Stomach (tissue), 9 donors: Measurements from ENCODE around the gene ACTG1. TPM values are rescaled to one million over a fixed set of nuclear protein-coding genes. Genes with fewer than 3 reads are reported as not detected.

ENCODE experiments used
- DNase-seq, 2 donors: peaks; one replicate each; pipeline versions ENCODE4 v3.0.0 to v3.0.0-alpha.2; 2013 to 2019
- H3K27ac ChIP-seq, 5 donors: fragments of 200-600 bp in 4 of 5; sonication (generic) in 4 of 5; one replicate each; pipeline ENCODE4 v1.5.1; 2013 to 2019; ENCODE audit warnings: mild to moderate bottlenecking in 1 of 5, moderate library complexity in 1 of 5
- H3K27me3 ChIP-seq, 3 donors: fragments of 200-600 bp; sonication (generic); one replicate each; pipeline ENCODE4 v1.5.1; 2017 to 2019; ENCODE audit warnings: mixed run types in 1 of 3
- H3K36me3 ChIP-seq, 4 donors: fragments of 200-600 bp; sonication (generic); 1 replicate in 3 of 4; 2 replicates in 1 of 4; pipeline ENCODE4 v1.5.1; 2016 to 2019
- H3K4me1 ChIP-seq, 4 donors: fragments of 200-600 bp; sonication (generic); one replicate each; pipeline ENCODE4 v1.5.1; 2016 to 2019
- H3K4me3 ChIP-seq, 4 donors: fragments of 200-600 bp; sonication (generic) in 3 of 4; one replicate each; pipeline ENCODE4 v1.5.1; 2016 to 2019; ENCODE audit warnings: mild to moderate bottlenecking in 1 of 4
- H3K9me3 ChIP-seq, 4 donors: fragments of 200-600 bp; sonication (generic); one replicate each; pipeline ENCODE4 v1.5.1; 2016 to 2019
- EP300 ChIP-seq: sonication (generic); formaldehyde crosslinking; IDR thresholded peaks from one replicate; pipeline ENCODE4 v1.6.1; 2017; ENCODE audit warnings: antibody characterized with exemption
- POLR2A ChIP-seq, 4 donors: fragments of 450-650 bp; IDR thresholded peaks; one replicate each; pipeline ENCODE4 v1.6.1; 2016; ENCODE audit warnings: antibody characterized with exemption in 4 of 4, control low read depth in 2 of 4, mild to moderate bottlenecking in 1 of 4, moderate library complexity in 1 of 4
- POLR2AphosphoS5 ChIP-seq, 3 donors: sonication (generic); formaldehyde crosslinking; IDR thresholded peaks; one replicate each; pipeline ENCODE4 v1.6.1; 2016; ENCODE audit warnings: antibody characterized with exemption in 3 of 3
- WGBS, 5 donors: extraction: QIAGEN DNeasy Blood & Tissue Kit in 3 of 5; methylation state at CpG; one replicate each; pipeline versions ENCODE4 v1.1.5 to v1.1.7; 2013 to 2018; 5-methylcytosine and 5-hydroxymethylcytosine counted together
- intact Hi-C: fragments of 100-400 bp; cut with DNase I; formaldehyde crosslinking; loops from one replicate; pipeline ENCODE4 v1.15.1; 2023; ENCODE audit warnings: low total_unique reads
- polyA plus RNA-seq, 3 donors: library from polyadenylated mRNA; stranded (reverse); fragments of 200-250 nt; gene quantifications; one replicate each; pipeline ENCODE4 v1.2.3, GENCODE V29; 2013
- total RNA-seq, 5 donors: library from RNA; depleted of rRNA; stranded (reverse); fragments of >200 nt; gene quantifications; one replicate each; pipeline versions ENCODE4 v1.1.0 to v1.2.3, GENCODE V29; 2014 to 2016
- TF ChIP-seq, protein P1 (sequence below), 7 experiments: fragments of 450-650 bp in 4 of 7; fragments of 200-600 bp in 3 of 7; sonication (generic) in 3 of 7; IDR thresholded peaks; one replicate each; pipeline ENCODE4 v1.5.1; 2016 to 2019; ENCODE audit warnings: antibody characterized with exemption in 7 of 7, control low read depth in 2 of 7, mild to moderate bottlenecking in 1 of 7
- donor health status: healthy with polysubstance abuse.
- donor health status: Bipolar disorder and iron deficiency.
- donor health status: healthy.

ACTG1 gene
- total and polyA plus RNA-seq, 8 donors: 978 to 2,952 (median 1,922) TPM

DNA sequence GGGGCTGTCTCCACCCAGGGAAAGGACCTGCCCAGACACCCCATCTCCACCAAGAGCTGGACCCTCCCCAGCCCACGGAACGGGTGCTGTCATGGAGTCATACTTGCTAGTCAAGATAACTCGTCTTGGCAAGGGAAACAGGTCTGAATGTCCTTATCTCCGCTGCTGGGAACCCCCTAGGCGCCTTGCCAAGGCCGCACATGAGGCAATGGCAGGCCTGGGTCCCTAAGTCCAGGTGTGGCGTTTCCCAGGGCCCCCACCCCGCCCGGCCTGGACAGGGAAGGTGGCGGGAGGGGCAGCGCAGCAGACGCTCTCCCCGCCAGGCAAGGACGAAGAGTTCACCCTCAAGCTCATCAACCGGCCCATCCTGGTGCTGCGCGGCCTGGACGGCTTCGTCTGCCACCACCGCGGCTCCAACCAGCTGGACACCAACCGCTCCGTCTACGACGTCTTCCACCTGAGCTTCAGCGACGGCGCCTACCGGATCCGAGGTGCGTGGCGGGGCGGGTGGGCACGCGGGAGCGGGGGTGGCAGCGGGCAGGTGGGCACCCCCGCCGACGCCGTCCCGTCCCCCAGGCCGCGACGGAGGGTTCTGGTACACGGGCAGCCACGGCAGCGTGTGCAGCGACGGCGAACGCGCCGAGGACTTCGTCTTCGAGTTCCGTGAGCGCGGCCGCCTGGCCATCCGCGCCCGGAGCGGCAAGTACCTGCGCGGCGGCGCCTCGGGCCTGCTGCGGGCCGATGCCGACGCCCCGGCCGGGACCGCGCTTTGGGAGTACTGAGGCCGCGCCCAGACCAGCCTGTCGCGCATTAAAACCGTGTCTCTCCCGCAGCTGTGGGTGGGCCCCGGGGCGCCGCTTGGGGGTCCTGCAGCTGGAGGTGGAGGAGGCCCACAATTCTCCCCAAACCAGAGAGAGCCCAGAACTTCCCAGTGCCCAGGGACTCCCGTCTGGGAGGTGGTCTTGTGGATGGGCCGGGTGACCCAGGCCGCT, 24.0 kb upstream of the ACTG1 start:
- Histone ChIP-seq H3K4me3 (peak overlapping the region in 1 of 4 donors; percentile 18), H3K27me3 (peaks cover 0 to 56% (median 25%) of the 10 kb centered on the region in 3 donors), H3K36me3 (peaks cover 14 to 38% (median 35%) of the 10 kb centered on the region in 4 donors), H3K27ac (no peak overlapping the region), H3K4me1 (peaks cover 18 to 25% (median 23%) of the 10 kb centered on the region in 4 donors), H3K9me3 (no peaks in the 10 kb centered on the region)
- TF ChIP-seq POLR2AphosphoS5 (IDR thresholded peaks at IDR 0.05) (no peak), EP300 (no peak), POLR2A (IDR thresholded peaks at IDR 0.05) (no peak)
- TF ChIP-seq, protein P1, sequence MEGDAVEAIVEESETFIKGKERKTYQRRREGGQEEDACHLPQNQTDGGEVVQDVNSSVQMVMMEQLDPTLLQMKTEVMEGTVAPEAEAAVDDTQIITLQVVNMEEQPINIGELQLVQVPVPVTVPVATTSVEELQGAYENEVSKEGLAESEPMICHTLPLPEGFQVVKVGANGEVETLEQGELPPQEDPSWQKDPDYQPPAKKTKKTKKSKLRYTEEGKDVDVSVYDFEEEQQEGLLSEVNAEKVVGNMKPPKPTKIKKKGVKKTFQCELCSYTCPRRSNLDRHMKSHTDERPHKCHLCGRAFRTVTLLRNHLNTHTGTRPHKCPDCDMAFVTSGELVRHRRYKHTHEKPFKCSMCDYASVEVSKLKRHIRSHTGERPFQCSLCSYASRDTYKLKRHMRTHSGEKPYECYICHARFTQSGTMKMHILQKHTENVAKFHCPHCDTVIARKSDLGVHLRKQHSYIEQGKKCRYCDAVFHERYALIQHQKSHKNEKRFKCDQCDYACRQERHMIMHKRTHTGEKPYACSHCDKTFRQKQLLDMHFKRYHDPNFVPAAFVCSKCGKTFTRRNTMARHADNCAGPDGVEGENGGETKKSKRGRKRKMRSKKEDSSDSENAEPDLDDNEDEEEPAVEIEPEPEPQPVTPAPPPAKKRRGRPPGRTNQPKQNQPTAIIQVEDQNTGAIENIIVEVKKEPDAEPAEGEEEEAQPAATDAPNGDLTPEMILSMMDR (IDR thresholded peaks at IDR 0.05): no peak
- 3 to 12% (median 5%) methylated on average over 26 to 89 of the region's 89 CpGs for WGBS, 5 donors
- intact Hi-C loops: no loop called here
- peak; percentile 59 to 80 for DNase-seq

DNA sequence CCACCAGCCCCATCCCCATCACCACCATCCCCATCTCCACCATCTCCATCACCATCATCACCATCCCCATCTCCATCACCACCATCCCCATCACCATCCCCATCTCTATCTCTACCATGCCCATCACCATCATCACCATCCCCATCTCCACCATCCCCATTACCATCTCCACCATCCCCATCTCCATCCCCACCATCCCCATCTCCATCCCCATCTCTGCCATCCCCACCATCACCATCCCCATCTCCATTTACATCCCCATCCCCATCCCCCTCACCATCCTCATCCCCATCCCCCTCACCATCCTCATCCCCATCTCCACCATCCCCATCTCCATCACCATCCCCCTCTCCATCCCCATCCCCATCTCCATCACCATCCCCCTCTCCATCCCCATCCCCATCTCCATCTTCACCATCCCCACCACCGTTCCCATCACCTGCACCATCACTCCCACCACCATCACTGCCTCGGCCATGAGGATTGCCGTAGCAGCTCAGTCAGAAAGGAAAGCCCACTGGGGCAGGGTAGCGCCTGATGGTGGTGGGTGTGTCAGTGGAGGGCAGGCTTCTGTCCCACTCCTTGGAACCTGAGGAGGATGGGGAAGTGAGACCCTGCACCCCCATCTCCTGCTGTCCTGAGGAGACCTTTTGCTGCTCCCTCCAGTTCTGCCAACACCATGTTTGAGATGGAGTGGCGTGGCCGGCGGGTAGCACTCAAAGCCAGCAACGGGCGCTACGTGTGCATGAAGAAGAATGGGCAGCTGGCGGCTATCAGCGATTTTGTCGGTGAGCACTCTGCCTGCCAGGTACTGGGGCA, 23.1 kb upstream of the ACTG1 start:
- 36 to 60% (median 50%) methylated on average over 12 to 13 of the region's 13 CpGs for WGBS, 5 donors
- H3K36me3 ChIP-seq: peaks cover 8 to 29% (median 26%) of the 10 kb centered on the region in 4 donors
- H3K9me3 ChIP-seq: no peaks in the 10 kb centered on the region
- TF ChIP-seq, protein P1 (IDR thresholded peaks at IDR 0.05): no peak
- no peak for TF ChIP-seq POLR2A (IDR thresholded peaks at IDR 0.05)
- no peak for TF ChIP-seq EP300
- TF ChIP-seq POLR2AphosphoS5 (IDR thresholded peaks at IDR 0.05): no peak
- H3K27ac ChIP-seq: no peak overlapping the region
- intact Hi-C loops: no loop called here
- H3K4me1 ChIP-seq: peaks cover 18 to 25% (median 23%) of the 10 kb centered on the region in 4 donors
- H3K27me3 ChIP-seq: peaks cover 0 to 56% (median 25%) of the 10 kb centered on the region in 3 donors
- no peak overlapping the region for H3K4me3 ChIP-seq
- DNase-seq: no peak

DNA sequence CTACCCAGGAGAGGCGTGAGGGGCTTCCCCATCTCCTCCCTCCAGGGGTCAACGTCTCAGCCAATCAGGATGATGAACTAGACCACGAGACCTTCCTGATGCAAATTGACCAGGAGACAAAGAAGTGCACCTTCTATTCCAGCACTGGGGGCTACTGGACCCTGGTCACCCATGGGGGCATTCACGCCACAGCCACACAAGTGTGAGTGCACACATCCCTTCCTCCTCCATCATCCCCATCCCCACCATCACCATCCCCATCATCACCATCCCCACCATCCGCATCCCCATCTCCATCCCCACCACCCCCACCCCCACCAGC, 22.4 kb upstream of the ACTG1 start:
- Histone ChIP-seq H3K9me3 (no peaks in the 10 kb centered on the region), H3K36me3 (peaks cover under 1 to 22% (median 19%) of the 10 kb centered on the region in 4 donors), H3K27me3 (peaks cover 0 to 56% (median 25%) of the 10 kb centered on the region in 3 donors), H3K4me1 (peaks cover 18 to 25% (median 23%) of the 10 kb centered on the region in 4 donors), H3K4me3 (no peak overlapping the region), H3K27ac (no peak overlapping the region)
- TF ChIP-seq, protein P1 (IDR thresholded peaks at IDR 0.05): no peak
- TF ChIP-seq EP300: no peak
- TF ChIP-seq POLR2A (IDR thresholded peaks at IDR 0.05): no peak
- TF ChIP-seq POLR2AphosphoS5 (IDR thresholded peaks at IDR 0.05): no peak
- intact Hi-C loops: no loop called here
- 70 to 88% (median 73%) methylated on average over 5 of the region's 5 CpGs for WGBS, 5 donors
- DNase-seq: no peak
